DND-41 (cell line): ENCODE results near the gene AACS.

Experiments
- ATAC-seq: fragments of 200-7000 bp; cut with Tn5 transposase; 3 replicates; pipeline ENCODE4 v1.9.1; 2021; ENCODE audit warnings: low read depth; ENCODE audit not compliant: insufficient read depth
- DNase-seq: peaks from one replicate; pipeline ENCODE4 v3.0.0-alpha.2; 2020
- H2AFZ ChIP-seq: 2 replicates; pipeline ENCODE4 v1.6.0; 2012; ENCODE audit warnings: low read depth, low read length
- H3K27ac ChIP-seq: 2 replicates; pipeline ENCODE4 v1.5.1; 2012; ENCODE audit warnings: low read length, inconsistent platforms
- H3K27me3 ChIP-seq: fragments of 200-600 bp; sonication (generic); 2 replicates; pipeline ENCODE4 v1.6.0; 2012; ENCODE audit warnings: low read length, mild to moderate bottlenecking, inconsistent platforms; ENCODE audit not compliant: insufficient read depth, poor library complexity
- H3K36me3 ChIP-seq: 2 replicates; pipeline ENCODE4 v1.5.1; 2012; ENCODE audit warnings: low read length, inconsistent platforms; ENCODE audit not compliant: insufficient read depth
- H3K4me1 ChIP-seq: 2 replicates; pipeline ENCODE4 v1.5.1; 2012; ENCODE audit warnings: mild to moderate bottlenecking, low read length; ENCODE audit not compliant: insufficient read depth
- H3K4me2 ChIP-seq: 2 replicates; pipeline ENCODE4 v1.6.0; 2012; ENCODE audit warnings: mild to moderate bottlenecking, moderate library complexity, low read length, inconsistent platforms; ENCODE audit not compliant: insufficient read depth
- H3K4me3 ChIP-seq, 2 experiments: fragments of 200-600 bp in 1 of 2; shearing (Covaris generic) in 1 of 2; 2 replicates each; pipeline ENCODE4 v1.5.1; 2012 to 2016; ENCODE audit warnings: inconsistent platforms in 2 of 2, low read length in 2 of 2, mild to moderate bottlenecking in 2 of 2, low read depth in 1 of 2, moderate library complexity in 1 of 2
- H3K79me2 ChIP-seq: 2 replicates; pipeline ENCODE4 v1.6.0; 2012; ENCODE audit warnings: low read length, inconsistent platforms; ENCODE audit not compliant: insufficient read depth
- H3K9ac ChIP-seq: 2 replicates; pipeline ENCODE4 v1.6.0; 2012; ENCODE audit warnings: low read depth, mild to moderate bottlenecking, inconsistent platforms, low read length, moderate library complexity
- H3K9me3 ChIP-seq: 2 replicates; pipeline ENCODE4 v1.5.1; 2012; ENCODE audit warnings: low read length, moderate library complexity, mild to moderate bottlenecking, inconsistent platforms; ENCODE audit not compliant: insufficient read depth, severe bottlenecking
- H4K20me1 ChIP-seq: 2 replicates; pipeline ENCODE4 v1.6.0; 2012; ENCODE audit warnings: low read length; ENCODE audit not compliant: insufficient read depth
- CTCF ChIP-seq: IDR thresholded peaks from 2 replicates; pipeline ENCODE4 v1.5.1; 2012; ENCODE audit warnings: borderline replicate concordance, low read length, moderate library complexity, mild to moderate bottlenecking; ENCODE audit not compliant: poor library complexity, severe bottlenecking; ENCODE audit errors: extremely low read depth
- EZH2 ChIP-seq: IDR thresholded peaks from 3 replicates; pipeline ENCODE4 v1.6.1; 2012; ENCODE audit warnings: borderline replicate concordance, low read depth, mild to moderate bottlenecking, moderate library complexity, low read length, inconsistent platforms; ENCODE audit not compliant: severe bottlenecking

AACS gene

DNA sequence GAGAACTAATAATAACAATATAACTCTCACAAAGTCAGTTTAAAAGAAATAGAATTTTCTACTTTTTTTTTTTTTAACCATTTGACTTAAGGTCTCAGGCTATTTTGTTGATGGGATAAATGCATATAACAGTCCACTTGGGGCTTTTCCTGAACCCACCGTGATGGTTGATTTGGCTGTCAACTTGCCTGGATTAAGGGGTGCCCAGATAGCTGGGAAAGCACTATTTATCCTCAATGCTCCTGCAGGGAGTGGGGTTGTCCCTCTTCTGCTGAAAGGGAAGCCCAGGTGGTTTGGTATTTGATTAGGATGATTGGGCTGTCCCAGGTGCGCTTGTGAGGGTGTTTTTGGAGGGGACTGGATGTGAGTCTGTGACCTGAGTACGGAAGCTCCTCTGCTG lies 114.9 kb downstream of the AACS start:
- Histone ChIP-seq H3K79me2 (no peaks in the 10 kb centered on the region), H3K9ac (no peak overlapping the region), H3K4me3 (no peak overlapping the region), H4K20me1 (peaks cover 5% of the 10 kb centered on the region; the same call in 1 of the 2 replicates), H3K27me3 (peaks cover 15% of the 10 kb centered on the region), H3K4me2 (no peak overlapping the region), H3K4me1 (peaks cover 5% of the 10 kb centered on the region; the same call in 1 of the 2 replicates), H3K36me3 (no peaks in the 10 kb centered on the region), H2AFZ (no peak overlapping the region), H3K9me3 (no peaks in the 10 kb centered on the region), H3K27ac (no peak overlapping the region)
- no peak for TF ChIP-seq CTCF
- TF ChIP-seq EZH2 = no peak
- ATAC-seq = no peak
- no peak for DNase-seq

- DNase-seq (no peak), ATAC-seq (no peak)
- H3K36me3 ChIP-seq = no peaks in the 10 kb centered on the region
- no peak overlapping the region for H3K4me3 ChIP-seq
- no peak overlapping the region for H3K4me2 ChIP-seq
- no peaks in the 10 kb centered on the region for H3K9me3 ChIP-seq
- H3K79me2 ChIP-seq = no peaks in the 10 kb centered on the region
- peaks cover 5% of the 10 kb centered on the region; the same call in 1 of the 2 replicates for H4K20me1 ChIP-seq
- H3K27me3 ChIP-seq = peaks cover 19% of the 10 kb centered on the region
- no peak overlapping the region for H3K27ac ChIP-seq
- H2AFZ ChIP-seq = no peak overlapping the region
- no peak for TF ChIP-seq EZH2
- TF ChIP-seq CTCF = no peak
- peaks cover 5% of the 10 kb centered on the region; the same call in 1 of the 2 replicates for H3K4me1 ChIP-seq
- H3K9ac ChIP-seq = no peak overlapping the region
Observed at GRCh38 chr12:125181107-125181506, 115.9 kb downstream of the AACS start.

DNA sequence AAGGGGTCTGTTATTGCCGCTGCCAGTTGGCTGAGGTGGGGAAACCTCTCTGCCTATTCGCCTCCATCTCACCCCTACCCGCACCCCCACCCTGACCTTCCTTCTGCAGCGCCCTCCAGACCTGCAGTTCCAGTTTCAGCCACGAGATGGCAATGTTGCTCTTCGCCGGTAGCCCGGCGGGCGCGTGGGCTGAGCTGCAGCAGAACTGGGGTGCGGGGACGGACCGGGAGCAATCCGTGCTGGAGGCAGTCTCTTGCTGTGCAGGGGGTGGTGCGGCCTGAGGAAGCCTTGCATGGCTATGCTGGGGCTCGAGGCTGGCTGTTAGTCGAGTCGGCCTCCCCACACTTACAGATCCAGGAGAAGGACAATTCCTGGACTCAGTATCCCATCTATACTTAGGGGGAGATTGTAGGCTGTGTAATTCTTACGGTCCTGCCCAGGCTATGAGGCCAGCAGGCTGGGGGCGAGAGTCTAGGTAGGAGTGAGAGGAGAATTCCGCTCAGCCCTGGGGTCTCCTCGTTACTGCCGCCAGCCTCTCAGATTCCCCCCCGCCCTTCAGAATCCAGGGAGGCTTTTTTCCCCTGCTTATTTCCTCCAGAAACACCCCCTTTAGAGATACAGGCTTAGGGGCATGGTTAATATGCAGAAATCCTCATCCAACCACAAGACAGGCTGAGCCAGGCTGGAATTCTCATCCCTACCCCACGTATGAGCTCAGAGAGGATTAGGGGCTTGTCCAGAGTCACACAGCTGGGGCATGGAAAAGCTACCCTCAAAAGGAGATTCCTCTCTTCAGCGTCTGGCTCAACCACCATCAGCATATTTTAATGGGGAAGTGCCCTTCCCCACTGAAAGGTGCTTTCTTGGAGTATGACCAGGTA lies 118.2 kb downstream of the AACS start:
- ATAC-seq = peak; percentile 80
- no peak overlapping the region for H2AFZ ChIP-seq

More for the DNA sequence above, 118.2 kb downstream of the AACS start:
- Histone ChIP-seq H3K4me2 (no peak overlapping the region), H3K9ac (no peak overlapping the region), H3K4me3 (no peak overlapping the region), H3K4me1 (peaks cover 8% of the 10 kb centered on the region; the same call in 1 of the 2 replicates), H3K27me3 (peaks cover 30% of the 10 kb centered on the region), H3K79me2 (no peaks in the 10 kb centered on the region), H4K20me1 (peaks cover 5% of the 10 kb centered on the region; the same call in 1 of the 2 replicates), H3K36me3 (no peaks in the 10 kb centered on the region), H3K27ac (no peak overlapping the region), H3K9me3 (no peaks in the 10 kb centered on the region)
- TF ChIP-seq CTCF (peak; percentile 100), EZH2 (no peak)
- peak; percentile 80 for DNase-seq
